CD4-positive, alpha-beta T cell treated with Interleukin-6 at 100 ng/mL for 8 hours (primary cell): Measurements from ENCODE around the gene PLXDC1.
"Not testable (repeated sequence)": the region's sequence is repeated elsewhere in the genome, so short reads cannot be mapped to it uniquely, and the experiment has no call there.

Experiments
- DNase-seq: peaks from one replicate; pipeline ENCODE4 v3.0.0-alpha.2; 2020; ENCODE audit warnings: mixed read lengths, low spot score

PLXDC1 gene

DNA sequence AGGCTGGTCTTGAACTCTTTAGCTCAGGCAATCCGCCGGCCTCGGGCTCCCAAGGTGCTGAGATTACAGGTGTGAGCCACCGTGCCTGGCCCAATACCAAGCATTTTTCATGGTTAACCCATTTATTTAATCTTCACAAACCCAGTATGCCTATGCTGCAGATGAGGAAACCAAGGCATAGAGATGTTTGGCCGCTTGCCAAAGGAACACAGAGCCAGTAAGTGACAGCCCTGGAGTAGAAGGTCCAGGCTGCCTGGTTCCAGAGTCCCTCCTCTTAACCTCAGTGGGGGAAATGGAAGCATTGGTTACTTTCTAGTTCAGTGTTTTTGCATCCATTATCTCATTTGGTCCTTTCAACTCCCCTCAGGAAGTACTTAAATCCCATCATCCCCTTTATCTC lies 29.9 kb upstream of the PLXDC1 start:
- DNase-seq: no peak

- DNase-seq: no peak
Measured at GRCh38 chr17:39178536-39178935, 27.1 kb upstream of the PLXDC1 start.

- DNase-seq: no peak
Measured at GRCh38 chr17:39177256-39177655, 25.8 kb upstream of the PLXDC1 start.

GRCh38 chr17:39175695-39176093 lies 24.3 kb upstream of the PLXDC1 start:
- DNase-seq: no peak

GRCh38 chr17:39174920-39175694 lies 23.7 kb upstream of the PLXDC1 start:
- peak; percentile 71 for DNase-seq

GRCh38 chr17:39173526-39174274 lies 22.3 kb upstream of the PLXDC1 start:
- DNase-seq: no peak

- DNase-seq: no peak
Measured at GRCh38 chr17:39173080-39173479, 21.6 kb upstream of the PLXDC1 start.

DNA sequence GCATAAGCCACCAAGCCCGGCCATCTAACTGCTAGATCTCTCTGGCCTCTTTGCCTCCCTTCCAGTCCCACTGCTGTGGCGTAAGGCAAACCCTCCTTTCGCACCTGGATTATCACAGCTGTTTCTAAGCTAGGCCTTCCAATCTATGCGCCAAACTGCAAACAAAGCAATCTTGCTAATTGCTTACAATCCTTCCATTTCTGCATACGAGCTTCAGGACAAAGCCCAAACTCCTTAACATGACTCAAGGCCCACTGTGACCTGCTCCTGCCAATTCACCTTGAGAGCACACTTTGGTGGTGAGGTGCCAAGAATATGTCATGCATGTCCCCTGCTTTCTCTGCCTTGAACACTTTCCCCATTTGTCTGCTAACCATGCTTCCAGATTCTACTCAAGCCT lies 20.5 kb upstream of the PLXDC1 start:
- no peak for DNase-seq

DNA sequence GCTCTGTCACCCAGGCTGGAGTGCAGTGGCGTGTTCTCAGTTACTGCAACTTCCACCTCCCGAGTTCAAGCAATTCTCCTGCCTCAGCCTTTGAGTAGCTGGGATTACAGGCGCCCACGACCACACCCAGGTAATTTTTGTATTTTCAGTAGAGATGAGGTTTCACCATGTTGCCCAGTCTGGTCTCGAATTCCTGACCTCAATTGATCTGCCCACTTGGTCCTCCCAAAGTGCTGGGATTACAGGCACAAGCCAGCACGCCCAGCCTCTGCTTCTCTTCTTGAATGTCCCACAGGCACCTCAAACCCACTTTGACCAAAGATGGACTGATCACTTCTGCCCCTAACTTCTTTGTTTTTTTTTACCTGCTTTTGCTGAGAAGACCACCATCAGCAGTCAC lies 19.1 kb upstream of the PLXDC1 start:
- DNase-seq: no peak

- DNase-seq: no peak
Measured at GRCh38 chr17:39170109-39170508, 18.7 kb upstream of the PLXDC1 start.

GRCh38 chr17:39169518-39169917 lies 18.1 kb upstream of the PLXDC1 start:
- no peak for DNase-seq

DNA sequence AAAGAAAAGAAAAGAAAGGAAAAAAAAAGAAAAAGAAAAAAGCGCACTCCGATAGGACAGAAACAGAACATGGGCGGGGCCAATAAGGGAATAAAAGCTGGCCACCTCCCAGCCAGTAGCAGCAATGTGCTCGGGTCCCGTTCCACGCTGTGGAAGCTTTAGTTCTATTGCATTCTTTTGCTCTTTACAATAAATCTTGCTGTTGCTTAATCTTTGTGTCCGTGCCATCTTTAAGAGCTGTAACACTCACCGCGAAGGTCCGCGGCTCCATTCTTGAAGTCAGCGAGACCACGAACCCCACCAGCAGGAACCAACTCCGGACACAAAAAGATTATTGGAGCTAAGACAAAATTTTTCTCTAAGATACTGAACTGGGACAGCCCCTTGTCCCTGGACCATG lies 17.7 kb upstream of the PLXDC1 start:
- DNase-seq: no peak

DNA sequence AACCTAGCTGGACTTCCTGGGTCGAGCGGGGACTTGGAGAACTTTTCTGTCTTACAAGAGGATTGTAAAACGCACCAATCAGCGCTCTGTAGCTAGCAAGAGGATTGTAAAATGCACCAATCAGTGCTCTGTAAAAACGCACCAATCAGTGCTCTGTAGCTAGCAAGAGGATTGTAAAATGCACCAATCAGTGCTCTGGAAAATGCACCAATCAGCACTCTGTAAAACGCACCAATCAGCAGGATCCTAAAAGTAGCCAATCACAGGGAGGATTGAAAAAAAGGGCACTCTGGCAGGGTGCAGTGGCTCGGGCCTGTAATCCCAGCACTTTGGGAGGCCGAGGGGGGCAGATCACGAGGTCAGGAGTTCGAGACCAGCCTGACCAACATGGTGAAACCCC lies 17.1 kb upstream of the PLXDC1 start:
- not testable (repeated sequence) for DNase-seq

- no peak for DNase-seq
Measured at GRCh38 chr17:39167476-39167875, 16.0 kb upstream of the PLXDC1 start.

DNA sequence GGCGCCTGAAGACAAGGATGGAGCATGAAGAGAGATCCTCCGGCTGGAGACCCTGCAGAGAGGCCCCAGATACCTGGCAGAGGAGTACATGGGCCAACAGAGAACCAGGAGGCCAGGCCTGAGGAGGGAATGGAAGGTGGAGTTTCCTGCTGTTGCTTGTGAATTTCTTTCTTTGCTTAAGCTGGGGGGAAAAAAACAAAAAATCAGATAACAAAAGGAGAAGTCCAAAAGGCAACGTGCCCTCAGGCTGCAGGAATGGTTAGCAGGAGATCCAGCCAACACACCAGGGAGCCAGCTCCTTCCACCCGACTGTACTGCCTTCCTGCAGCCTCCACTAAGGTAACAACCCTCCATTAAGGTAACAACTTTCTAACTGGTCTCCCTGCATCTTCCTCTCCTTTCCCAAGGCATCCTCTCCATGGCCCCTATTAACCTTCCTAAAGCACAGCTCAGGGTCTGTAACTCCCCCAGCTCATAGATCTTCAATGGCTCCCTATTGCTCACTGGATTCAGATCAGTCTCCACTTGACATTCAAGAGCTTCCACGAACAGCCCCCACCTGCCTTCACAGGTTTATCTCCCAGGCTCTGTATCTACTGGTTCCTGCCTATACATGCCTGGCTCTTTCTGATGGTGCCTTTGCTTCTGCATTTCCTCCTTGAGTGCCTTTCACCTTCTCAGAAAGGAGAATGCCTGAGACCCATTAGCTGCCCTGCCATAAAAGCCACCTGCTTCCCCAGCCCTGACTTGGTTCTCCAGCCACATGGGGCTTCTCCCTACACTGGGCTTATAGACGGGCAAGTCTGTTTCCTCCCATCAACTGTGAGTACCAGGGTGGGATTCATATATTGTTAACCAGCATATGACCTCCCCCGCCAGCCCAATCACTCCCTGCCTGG lies 15.2 kb upstream of the PLXDC1 start:
- no peak for DNase-seq

- DNase-seq: no peak
Measured at GRCh38 chr17:39165841-39166349, 14.5 kb upstream of the PLXDC1 start, which contains the start of gene ARL5C. Gene ARL5C, minus strand, starts transcription at chr17:39166161. Its CDS starts 401 bp downstream, at chr17:39165760.

DNA sequence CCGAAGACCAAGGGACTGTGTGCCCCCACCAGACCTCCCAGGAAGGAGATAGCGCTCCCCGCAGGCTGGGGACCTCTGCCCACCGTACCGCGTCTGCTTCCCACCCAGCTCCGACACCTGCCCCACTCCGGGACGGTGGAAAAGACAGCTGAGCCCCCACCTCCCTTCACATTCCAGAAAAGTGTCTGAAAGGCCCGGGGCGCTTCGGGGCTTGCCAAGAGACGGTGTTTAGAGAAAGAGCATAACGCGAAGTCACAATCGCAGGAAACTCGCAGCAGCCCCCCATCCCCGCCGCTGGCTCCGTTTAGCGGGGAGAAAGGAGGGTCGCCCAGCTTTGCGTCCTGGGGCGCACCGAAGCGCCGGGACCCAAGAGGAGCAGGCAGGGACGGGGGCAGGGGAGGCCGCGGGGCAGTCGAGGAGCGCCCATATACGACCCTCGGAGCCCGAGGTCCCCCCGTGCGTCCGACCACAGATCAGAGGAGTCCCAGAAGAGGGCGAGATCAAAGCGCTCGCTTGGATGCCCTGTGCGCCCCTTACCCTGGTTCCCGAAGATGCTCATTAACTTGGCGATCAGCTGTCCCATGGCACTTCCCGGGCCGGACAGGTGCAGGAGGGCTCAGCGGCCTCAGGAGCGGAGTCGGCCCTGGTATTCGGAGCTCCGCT lies 13.9 kb upstream of the PLXDC1 start:
- DNase-seq: no peak

GRCh38 chr17:39164675-39165143 lies 13.3 kb upstream of the PLXDC1 start:
- peak; percentile 72 for DNase-seq

DNA sequence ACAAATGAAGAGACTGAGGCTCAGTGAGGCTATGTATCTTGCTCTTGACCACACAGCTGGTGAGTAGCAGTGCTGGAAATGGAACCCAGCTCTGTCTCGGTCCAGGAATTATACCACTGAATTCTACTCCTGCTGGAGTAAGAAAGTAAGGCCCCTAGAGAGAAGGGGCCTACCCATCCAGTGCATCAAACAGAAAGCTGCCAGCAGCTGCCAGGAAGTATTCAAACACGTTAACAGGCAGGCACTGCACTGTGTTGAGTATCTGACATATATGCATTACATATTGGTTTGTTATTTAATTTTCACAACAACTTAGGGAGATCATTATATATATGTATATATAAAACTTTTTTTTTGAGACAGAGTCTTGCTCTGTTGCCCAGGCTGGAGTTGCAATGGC lies 10.5 kb upstream of the PLXDC1 start:
- DNase-seq: no peak

DNA sequence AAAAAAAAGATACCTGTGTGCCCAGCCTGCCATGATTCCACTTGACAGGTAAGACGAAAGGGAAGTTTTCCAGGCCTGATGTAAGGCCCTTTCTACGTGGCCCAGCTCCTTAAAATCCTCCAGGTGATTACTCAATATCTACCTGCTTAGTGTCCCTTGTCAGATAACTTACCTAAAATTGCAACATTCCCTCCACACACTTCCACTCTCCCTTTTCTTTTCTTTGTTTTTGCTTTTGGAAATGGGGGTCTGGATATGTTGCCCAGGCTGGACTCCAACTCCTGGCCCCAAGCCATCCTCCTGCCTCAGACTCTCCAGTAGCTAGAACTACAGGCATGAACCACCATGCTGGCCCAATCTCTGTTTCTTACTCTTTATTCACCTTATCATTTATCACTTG lies 7.2 kb upstream of the PLXDC1 start:
- no peak for DNase-seq

GRCh38 chr17:39156491-39156890 lies 5.1 kb upstream of the PLXDC1 start:
- no peak for DNase-seq

DNA sequence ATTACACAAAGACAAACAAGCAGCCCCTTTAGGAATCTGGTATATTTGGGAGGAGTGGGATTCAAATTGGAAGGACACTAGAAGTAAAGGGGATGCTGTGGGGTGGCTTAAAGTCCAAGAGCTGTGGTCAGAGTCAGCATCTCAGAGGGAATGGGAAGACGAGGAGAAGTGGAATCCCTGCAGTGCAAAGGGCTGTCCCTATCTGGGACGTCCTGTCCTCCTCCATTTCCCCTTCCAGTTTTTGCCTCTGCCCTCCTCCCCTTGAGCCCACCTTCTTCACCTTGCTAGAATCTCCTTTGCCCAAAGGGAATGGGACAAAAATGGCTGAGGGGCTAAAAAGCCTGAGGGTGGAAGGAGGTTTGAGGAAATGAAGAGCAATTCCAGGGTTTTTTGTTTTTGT lies 4.2 kb upstream of the PLXDC1 start:
- no peak for DNase-seq
